Measurements from ENCODE around the gene IGFL4.
A peak's percentile ranks its signal among the peaks of the same experiment; 100 is the strongest.

The IGFL4 gene

DNA sequence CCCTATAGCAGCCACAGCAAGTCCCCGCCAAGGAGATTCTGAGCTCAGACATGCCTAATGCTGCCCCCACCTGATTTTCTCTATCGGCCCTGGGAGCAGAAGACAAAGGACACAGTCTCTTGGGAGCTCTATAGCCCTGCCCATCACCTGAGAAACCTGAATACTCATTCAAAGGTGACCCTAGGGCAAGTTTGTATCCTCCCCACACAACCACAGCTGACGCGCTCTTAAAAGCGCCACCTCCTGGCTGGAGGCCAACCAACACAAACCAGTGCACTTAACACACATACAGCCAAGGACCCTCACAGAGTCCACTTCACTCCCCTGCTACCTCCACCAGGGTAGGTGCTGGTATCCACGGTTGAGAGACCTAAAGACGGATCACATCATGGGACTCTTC, 8.8 kb upstream of the IGFL4 start:
- Histone ChIP-seq H3K4me3 (ENCODE audit: low read length) (no peak overlapping the region), H3K79me2 (ENCODE audit: low read length) (no peaks in the 10 kb centered on the region), H4K20me1 (ENCODE audit: insufficient read depth, low read length) (no peaks in the 10 kb centered on the region), H3K9me3 (replicated peaks; ENCODE audit: insufficient read depth, low read length) (no peaks in the 10 kb centered on the region), H3K4me1 (ENCODE audit: low read length) (no peaks in the 10 kb centered on the region), H3K27me3 (replicated peaks; ENCODE audit: insufficient read depth, low read length) (peaks cover 20% of the 10 kb centered on the region), H2AFZ (ENCODE audit: low read length) (no peak overlapping the region), H3F3A (ENCODE audit: insufficient read depth, low read length) (no peaks in the 10 kb centered on the region), H3K9me2 (replicated peaks; ENCODE audit: insufficient read depth, low read length) (no peaks in the 10 kb centered on the region), H3K4me2 (ENCODE audit: low read depth, low read length) (no peak overlapping the region), H3K36me3 (replicated peaks; ENCODE audit: insufficient read depth, low read length) (no peaks in the 10 kb centered on the region), H3K9ac (ENCODE audit: low read length) (no peak overlapping the region), H3K27ac (ENCODE audit: low read length) (no peak overlapping the region)
- DNase-seq, result no peak
- TF ChIP-seq EZH2 (optimal IDR thresholded peaks at IDR 0.05; ENCODE audit: low read depth, low read length), result no peak
- TF ChIP-seq EZH2phosphoT487 (IDR thresholded peaks at IDR 0.05; ENCODE audit: low read length), result no peak
- TF ChIP-seq, protein P1, sequence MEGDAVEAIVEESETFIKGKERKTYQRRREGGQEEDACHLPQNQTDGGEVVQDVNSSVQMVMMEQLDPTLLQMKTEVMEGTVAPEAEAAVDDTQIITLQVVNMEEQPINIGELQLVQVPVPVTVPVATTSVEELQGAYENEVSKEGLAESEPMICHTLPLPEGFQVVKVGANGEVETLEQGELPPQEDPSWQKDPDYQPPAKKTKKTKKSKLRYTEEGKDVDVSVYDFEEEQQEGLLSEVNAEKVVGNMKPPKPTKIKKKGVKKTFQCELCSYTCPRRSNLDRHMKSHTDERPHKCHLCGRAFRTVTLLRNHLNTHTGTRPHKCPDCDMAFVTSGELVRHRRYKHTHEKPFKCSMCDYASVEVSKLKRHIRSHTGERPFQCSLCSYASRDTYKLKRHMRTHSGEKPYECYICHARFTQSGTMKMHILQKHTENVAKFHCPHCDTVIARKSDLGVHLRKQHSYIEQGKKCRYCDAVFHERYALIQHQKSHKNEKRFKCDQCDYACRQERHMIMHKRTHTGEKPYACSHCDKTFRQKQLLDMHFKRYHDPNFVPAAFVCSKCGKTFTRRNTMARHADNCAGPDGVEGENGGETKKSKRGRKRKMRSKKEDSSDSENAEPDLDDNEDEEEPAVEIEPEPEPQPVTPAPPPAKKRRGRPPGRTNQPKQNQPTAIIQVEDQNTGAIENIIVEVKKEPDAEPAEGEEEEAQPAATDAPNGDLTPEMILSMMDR (IDR thresholded peaks at IDR 0.05; ENCODE audit: low read length), result peak; percentile 24

DNA sequence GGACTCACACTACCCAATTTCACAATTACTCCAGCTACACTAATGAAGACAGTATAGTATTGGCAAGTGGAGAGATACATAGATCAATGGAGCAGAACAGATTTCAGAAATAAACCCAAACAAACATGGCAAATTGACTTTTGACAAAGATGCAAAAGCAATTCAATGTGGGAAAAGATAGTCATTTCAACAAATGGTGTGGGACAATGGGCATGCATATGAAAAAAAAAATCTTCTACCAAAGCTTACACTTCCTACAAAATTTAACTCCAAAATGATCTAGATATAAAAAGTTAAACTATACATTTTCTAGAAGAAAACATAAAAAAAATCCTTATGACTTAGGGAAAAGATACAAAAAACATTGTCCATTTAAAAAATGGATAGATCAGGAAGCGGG, 2.7 kb upstream of the IGFL4 start:
- no peaks in the 10 kb centered on the region for H3K4me1 ChIP-seq (ENCODE audit: low read length)
- H3K9me3 ChIP-seq (replicated peaks; ENCODE audit: insufficient read depth, low read length), result no peaks in the 10 kb centered on the region
- no peaks in the 10 kb centered on the region for H3K9me2 ChIP-seq (replicated peaks; ENCODE audit: insufficient read depth, low read length)
- TF ChIP-seq, protein P1 (IDR thresholded peaks at IDR 0.05; ENCODE audit: low read length), result no peak
- TF ChIP-seq EZH2 (optimal IDR thresholded peaks at IDR 0.05; ENCODE audit: low read depth, low read length), result no peak
- no peak for TF ChIP-seq EZH2phosphoT487 (IDR thresholded peaks at IDR 0.05; ENCODE audit: low read length)
- no peaks in the 10 kb centered on the region for H3F3A ChIP-seq (ENCODE audit: insufficient read depth, low read length)
- no peak for DNase-seq
- H3K4me2 ChIP-seq (ENCODE audit: low read depth, low read length), result no peak overlapping the region
- peaks cover 4% of the 10 kb centered on the region for H3K27me3 ChIP-seq (replicated peaks; ENCODE audit: insufficient read depth, low read length)
- H2AFZ ChIP-seq (ENCODE audit: low read length), result no peak overlapping the region
- H3K36me3 ChIP-seq (replicated peaks; ENCODE audit: insufficient read depth, low read length), result no peaks in the 10 kb centered on the region
- no peaks in the 10 kb centered on the region for H4K20me1 ChIP-seq (ENCODE audit: insufficient read depth, low read length)
- H3K9ac ChIP-seq (ENCODE audit: low read length), result no peak overlapping the region
- H3K27ac ChIP-seq (ENCODE audit: low read length), result no peak overlapping the region
- H3K4me3 ChIP-seq (ENCODE audit: low read length), result no peak overlapping the region
- H3K79me2 ChIP-seq (ENCODE audit: low read length), result no peaks in the 10 kb centered on the region

DNA sequence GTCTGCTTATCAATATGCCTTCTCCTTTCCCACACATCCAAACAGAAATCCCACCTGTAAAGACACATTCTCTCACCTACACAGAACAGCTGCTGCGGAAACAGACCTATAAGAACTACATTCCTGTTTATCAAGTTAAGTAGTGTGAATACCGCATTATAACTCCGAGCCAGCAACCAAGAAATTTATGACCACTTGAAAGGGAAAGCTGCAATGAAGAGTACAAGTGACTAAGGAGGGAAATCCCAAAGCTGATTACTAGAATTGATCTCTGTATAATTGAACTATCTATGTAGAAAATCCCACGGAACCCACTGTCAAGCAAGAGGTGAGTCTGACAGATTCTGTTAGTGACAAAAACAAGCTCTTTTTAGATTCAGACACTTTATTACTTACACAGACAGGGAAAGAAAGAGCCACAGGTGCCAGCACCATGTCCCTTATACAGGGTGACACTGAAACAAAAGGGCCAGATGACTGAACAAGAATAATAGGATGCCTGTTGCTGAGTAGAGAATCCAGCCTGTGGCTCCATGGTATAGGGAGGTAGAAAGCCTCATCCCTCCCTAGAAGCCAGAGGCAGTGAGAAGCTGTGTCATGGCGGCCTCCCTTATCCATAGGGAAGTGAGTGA, 1.6 kb upstream of the IGFL4 start:
- no peak overlapping the region for H3K4me2 ChIP-seq (ENCODE audit: low read depth, low read length)
- TF ChIP-seq EZH2phosphoT487 (IDR thresholded peaks at IDR 0.05; ENCODE audit: low read length) (no peak), EZH2 (optimal IDR thresholded peaks at IDR 0.05; ENCODE audit: low read depth, low read length) (no peak)
- TF ChIP-seq, protein P1 (IDR thresholded peaks at IDR 0.05; ENCODE audit: low read length), result no peak
- DNase-seq, result no peak
- no peaks in the 10 kb centered on the region for H3K4me1 ChIP-seq (ENCODE audit: low read length)
- H3K9me3 ChIP-seq (replicated peaks; ENCODE audit: insufficient read depth, low read length), result no peaks in the 10 kb centered on the region
- no peaks in the 10 kb centered on the region for H3K9me2 ChIP-seq (replicated peaks; ENCODE audit: insufficient read depth, low read length)
- H3K27me3 ChIP-seq (replicated peaks; ENCODE audit: insufficient read depth, low read length), result peaks cover 4% of the 10 kb centered on the region; the same call in 1 of the 2 replicates
- no peak overlapping the region for H3K4me3 ChIP-seq (ENCODE audit: low read length)
- no peaks in the 10 kb centered on the region for H3F3A ChIP-seq (ENCODE audit: insufficient read depth, low read length)
- H3K36me3 ChIP-seq (replicated peaks; ENCODE audit: insufficient read depth, low read length), result no peaks in the 10 kb centered on the region
- no peak overlapping the region for H3K27ac ChIP-seq (ENCODE audit: low read length)
- no peak overlapping the region for H2AFZ ChIP-seq (ENCODE audit: low read length)
- H4K20me1 ChIP-seq (ENCODE audit: insufficient read depth, low read length), result no peaks in the 10 kb centered on the region
- no peaks in the 10 kb centered on the region for H3K79me2 ChIP-seq (ENCODE audit: low read length)
- no peak overlapping the region for H3K9ac ChIP-seq (ENCODE audit: low read length)

Data from MM.1S (cell line).